ENCODE results near the gene PHACTR1. TPM values are rescaled to one million over a fixed set of nuclear protein-coding genes. Genes with fewer than 3 reads are reported as not detected.

PHACTR1 gene
- total and polyA plus RNA-seq, 2 donors (not counting 1 experiment from before 2014, with no cell fraction given), result 0.60 to 1.2 TPM

DNA sequence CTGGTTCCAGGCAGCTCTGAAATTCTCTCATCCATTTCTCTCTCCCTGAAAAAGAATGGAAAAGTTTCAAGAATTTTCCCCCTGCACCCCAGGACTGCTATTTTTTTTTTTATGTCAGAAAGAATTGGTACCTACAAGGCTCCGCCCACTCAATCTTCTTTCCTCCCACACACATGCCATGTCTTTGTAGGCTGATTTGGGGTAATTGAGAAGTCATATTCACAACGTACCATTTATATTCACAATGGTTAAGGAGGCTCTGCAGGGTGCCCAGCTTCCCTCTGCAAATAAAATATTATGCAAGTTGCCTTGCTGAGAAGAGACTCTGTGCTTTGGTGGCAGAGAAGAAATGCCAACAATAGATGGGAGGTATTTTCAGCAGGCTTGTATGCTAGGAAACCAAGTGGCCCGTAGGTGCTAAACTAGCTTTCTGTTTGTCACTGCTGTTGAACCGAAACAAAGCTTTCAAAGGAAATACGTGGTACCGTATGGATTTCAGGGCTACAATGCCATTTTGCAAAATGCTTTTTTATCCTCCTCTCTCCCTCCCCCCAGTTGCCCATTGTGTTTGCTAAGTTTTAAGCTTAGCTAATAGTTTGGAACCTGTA lies 150.0 kb downstream of the PHACTR1 start:
- TF ChIP-seq, protein P1, sequence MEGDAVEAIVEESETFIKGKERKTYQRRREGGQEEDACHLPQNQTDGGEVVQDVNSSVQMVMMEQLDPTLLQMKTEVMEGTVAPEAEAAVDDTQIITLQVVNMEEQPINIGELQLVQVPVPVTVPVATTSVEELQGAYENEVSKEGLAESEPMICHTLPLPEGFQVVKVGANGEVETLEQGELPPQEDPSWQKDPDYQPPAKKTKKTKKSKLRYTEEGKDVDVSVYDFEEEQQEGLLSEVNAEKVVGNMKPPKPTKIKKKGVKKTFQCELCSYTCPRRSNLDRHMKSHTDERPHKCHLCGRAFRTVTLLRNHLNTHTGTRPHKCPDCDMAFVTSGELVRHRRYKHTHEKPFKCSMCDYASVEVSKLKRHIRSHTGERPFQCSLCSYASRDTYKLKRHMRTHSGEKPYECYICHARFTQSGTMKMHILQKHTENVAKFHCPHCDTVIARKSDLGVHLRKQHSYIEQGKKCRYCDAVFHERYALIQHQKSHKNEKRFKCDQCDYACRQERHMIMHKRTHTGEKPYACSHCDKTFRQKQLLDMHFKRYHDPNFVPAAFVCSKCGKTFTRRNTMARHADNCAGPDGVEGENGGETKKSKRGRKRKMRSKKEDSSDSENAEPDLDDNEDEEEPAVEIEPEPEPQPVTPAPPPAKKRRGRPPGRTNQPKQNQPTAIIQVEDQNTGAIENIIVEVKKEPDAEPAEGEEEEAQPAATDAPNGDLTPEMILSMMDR (conservative IDR thresholded peaks at IDR 0.05 in 1 of 2, IDR thresholded peaks at IDR 0.05 in 1 of 2; ENCODE audit: low read depth in 1 of 2, low read length in 2 of 2), result no peak
- TF ChIP-seq EZH2 (IDR thresholded peaks at IDR 0.05; ENCODE audit: low read length, missing control alignments), result no peak
- Histone ChIP-seq H3K4me3 (replicated peaks in 1 of 4; ENCODE audit: control extremely low read depth in 1 of 4, insufficient read depth in 1 of 4, low read depth in 3 of 4, low read length in 4 of 4) (no peak overlapping the region), H3K36me3 (ENCODE audit: control insufficient read depth, insufficient read depth, low read length) (no peaks in the 10 kb centered on the region), H3K9ac (ENCODE audit: insufficient read depth, low read length) (no peak overlapping the region), H4K20me1 (ENCODE audit: control insufficient read depth, extremely low read depth, insufficient read depth, low read length) (no peaks in the 10 kb centered on the region), H3K27me3 (ENCODE audit: control insufficient read depth, insufficient read depth, low read length) (no peaks in the 10 kb centered on the region), H3K4me1 (ENCODE audit: control insufficient read depth, extremely low read depth, insufficient read depth, low read length) (no peaks in the 10 kb centered on the region), H3K79me2 (ENCODE audit: control insufficient read depth, insufficient read depth, low read length) (no peaks in the 10 kb centered on the region), H3K4me2 (ENCODE audit: extremely low read depth, insufficient read depth, low read length) (no peak overlapping the region), H3K27ac (ENCODE audit: insufficient read depth, low read length) (no peak overlapping the region), H2AFZ (ENCODE audit: low read length) (no peak overlapping the region), H3K9me3 (ENCODE audit: control insufficient read depth, insufficient read depth, low read depth, low read length) (no peaks in the 10 kb centered on the region)
- no peak for DNase-seq (ENCODE audit: low read depth in 2 of 2)

DNA sequence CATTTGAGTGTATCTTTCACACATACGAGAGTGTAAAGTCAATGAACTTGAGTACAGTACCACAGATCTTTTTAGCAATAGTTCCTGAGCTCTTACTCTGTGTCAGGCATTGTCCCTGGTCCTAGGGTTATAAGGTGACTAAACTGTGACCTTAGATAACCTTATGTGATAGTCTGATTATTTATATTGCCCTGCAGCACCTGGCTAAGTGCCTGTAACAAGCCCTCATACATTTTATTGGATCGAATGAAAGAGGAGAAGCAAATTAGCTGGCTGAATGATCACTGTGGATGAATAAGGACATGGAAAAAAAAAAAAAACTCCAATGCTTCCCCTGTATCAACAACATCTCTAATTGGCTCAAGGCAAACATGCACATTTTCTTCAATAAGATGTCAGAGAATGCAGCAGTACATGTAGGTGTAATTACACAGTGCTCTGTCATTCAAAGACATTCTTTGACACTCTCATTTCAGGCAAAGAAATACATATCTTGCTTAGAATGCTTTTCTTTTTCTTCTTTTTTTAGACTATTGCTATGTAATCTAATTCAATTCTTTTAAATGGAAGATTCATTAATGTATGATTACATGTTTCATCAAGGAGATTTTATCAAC lies 153.4 kb downstream of the PHACTR1 start:
- no peak overlapping the region for H3K4me3 ChIP-seq (replicated peaks in 1 of 4; ENCODE audit: control extremely low read depth in 1 of 4, insufficient read depth in 1 of 4, low read depth in 3 of 4, low read length in 4 of 4)
- H3K9me3 ChIP-seq (ENCODE audit: control insufficient read depth, insufficient read depth, low read depth, low read length), result no peaks in the 10 kb centered on the region
- no peak overlapping the region for H3K27ac ChIP-seq (ENCODE audit: insufficient read depth, low read length)
- no peak overlapping the region for H3K4me2 ChIP-seq (ENCODE audit: extremely low read depth, insufficient read depth, low read length)
- H3K4me1 ChIP-seq (ENCODE audit: control insufficient read depth, extremely low read depth, insufficient read depth, low read length), result no peaks in the 10 kb centered on the region
- H3K27me3 ChIP-seq (ENCODE audit: control insufficient read depth, insufficient read depth, low read length), result no peaks in the 10 kb centered on the region
- no peak overlapping the region for H2AFZ ChIP-seq (ENCODE audit: low read length)
- TF ChIP-seq, protein P1 (conservative IDR thresholded peaks at IDR 0.05 in 1 of 2, IDR thresholded peaks at IDR 0.05 in 1 of 2; ENCODE audit: low read depth in 1 of 2, low read length in 2 of 2), result no peak
- no peak for TF ChIP-seq EZH2 (IDR thresholded peaks at IDR 0.05; ENCODE audit: low read length, missing control alignments)
- no peaks in the 10 kb centered on the region for H4K20me1 ChIP-seq (ENCODE audit: control insufficient read depth, extremely low read depth, insufficient read depth, low read length)
- no peak for DNase-seq (ENCODE audit: low read depth in 2 of 2)
- H3K79me2 ChIP-seq (ENCODE audit: control insufficient read depth, insufficient read depth, low read length), result no peaks in the 10 kb centered on the region
- no peak overlapping the region for H3K9ac ChIP-seq (ENCODE audit: insufficient read depth, low read length)
- no peaks in the 10 kb centered on the region for H3K36me3 ChIP-seq (ENCODE audit: control insufficient read depth, insufficient read depth, low read length)

DNA sequence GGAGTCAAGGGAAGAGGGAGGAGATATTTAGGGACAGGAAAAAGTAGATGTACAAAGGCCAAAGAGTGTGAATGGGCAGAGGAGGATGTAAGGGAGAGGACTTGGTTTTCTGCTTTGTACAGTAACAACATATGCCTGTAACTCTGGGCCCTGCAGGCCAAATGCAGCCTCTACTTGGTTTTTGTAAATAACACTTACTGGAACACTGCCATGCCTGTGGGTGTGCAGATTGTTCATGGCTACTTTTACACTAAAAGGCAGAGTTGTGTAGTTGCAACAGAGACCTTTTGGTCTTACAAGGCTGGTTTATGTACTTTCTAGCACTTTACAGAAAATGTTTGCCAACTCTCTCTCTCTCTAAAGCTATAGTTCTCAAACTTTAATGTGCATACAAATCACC lies 157.1 kb downstream of the PHACTR1 start:
- H4K20me1 ChIP-seq (ENCODE audit: control insufficient read depth, extremely low read depth, insufficient read depth, low read length), result no peaks in the 10 kb centered on the region
- no peak overlapping the region for H2AFZ ChIP-seq (ENCODE audit: low read length)
- H3K4me3 ChIP-seq (replicated peaks in 1 of 4; ENCODE audit: control extremely low read depth in 1 of 4, insufficient read depth in 1 of 4, low read depth in 3 of 4, low read length in 4 of 4), result no peak overlapping the region
- no peak overlapping the region for H3K9ac ChIP-seq (ENCODE audit: insufficient read depth, low read length)
- no peak for TF ChIP-seq EZH2 (IDR thresholded peaks at IDR 0.05; ENCODE audit: low read length, missing control alignments)
- TF ChIP-seq, protein P1 (conservative IDR thresholded peaks at IDR 0.05 in 1 of 2, IDR thresholded peaks at IDR 0.05 in 1 of 2; ENCODE audit: low read depth in 1 of 2, low read length in 2 of 2), result no peak
- H3K36me3 ChIP-seq (ENCODE audit: control insufficient read depth, insufficient read depth, low read length), result no peaks in the 10 kb centered on the region
- no peaks in the 10 kb centered on the region for H3K9me3 ChIP-seq (ENCODE audit: control insufficient read depth, insufficient read depth, low read depth, low read length)
- no peaks in the 10 kb centered on the region for H3K27me3 ChIP-seq (ENCODE audit: control insufficient read depth, insufficient read depth, low read length)
- H3K27ac ChIP-seq (ENCODE audit: insufficient read depth, low read length), result no peak overlapping the region
- DNase-seq (ENCODE audit: low read depth in 2 of 2), result peak in 1 of 2 donors; percentile 14
- H3K79me2 ChIP-seq (ENCODE audit: control insufficient read depth, insufficient read depth, low read length), result no peaks in the 10 kb centered on the region
- no peak overlapping the region for H3K4me2 ChIP-seq (ENCODE audit: extremely low read depth, insufficient read depth, low read length)
- no peaks in the 10 kb centered on the region for H3K4me1 ChIP-seq (ENCODE audit: control insufficient read depth, extremely low read depth, insufficient read depth, low read length)

Data from fibroblast of lung (primary cell).